Activated CD4-positive, CD25-positive, alpha-beta regulatory T cell (primary cell): ENCODE data around the gene LRRC45.

Experiments used
- DNase-seq, 4 experiments: peaks; one replicate each; lab custom pipeline; 2025; lab: John Stamatoyannopoulos, UW

The LRRC45 gene

GRCh38 chr17:82063424-82064415 lies 40.6 kb downstream of the LRRC45 start:
- no peak for DNase-seq

GRCh38 chr17:82064433-82065192 lies 41.5 kb downstream of the LRRC45 start:
- DNase-seq = no peak

GRCh38 chr17:82065193-82065637 lies 42.1 kb downstream of the LRRC45 start:
- DNase-seq = no peak

- peak; percentile 42 to 62 (median 50) for DNase-seq
Observed at GRCh38 chr17:82065638-82066303, 42.7 kb downstream of the LRRC45 start, which contains the start of gene DUS1L. Gene DUS1L (minus strand): TSS chr17:82065804. CDS start chr17:82065059, 745 bp downstream.

GRCh38 chr17:82070611-82071010 lies 47.5 kb downstream of the LRRC45 start:
- DNase-seq = no peak

GRCh38 chr17:82072827-82073226 lies 49.7 kb downstream of the LRRC45 start:
- DNase-seq = no peak

- DNase-seq = no peak
Observed at GRCh38 chr17:82073446-82073845, 50.3 kb downstream of the LRRC45 start.

- no peak for DNase-seq
Observed at GRCh38 chr17:82076018-82076784, 53.1 kb downstream of the LRRC45 start.

- no peak for DNase-seq
Observed at GRCh38 chr17:82076785-82077591, 53.9 kb downstream of the LRRC45 start.

- no peak for DNase-seq
Observed at GRCh38 chr17:82077617-82078358, 54.7 kb downstream of the LRRC45 start.

GRCh38 chr17:82078433-82078832 lies 55.3 kb downstream of the LRRC45 start:
- DNase-seq = no peak

- DNase-seq = no peak
Observed at GRCh38 chr17:82079001-82079677, 56.0 kb downstream of the LRRC45 start.

GRCh38 chr17:82080048-82080788 lies 57.1 kb downstream of the LRRC45 start:
- no peak for DNase-seq
